Measurements from ENCODE around the gene ZER1. TPM values are rescaled to one million over a fixed set of nuclear protein-coding genes. Genes with fewer than 3 reads are reported as not detected.

The ZER1 gene
- total RNA-seq, 1 donor from 2014 or later, result 58.5 TPM

DNA sequence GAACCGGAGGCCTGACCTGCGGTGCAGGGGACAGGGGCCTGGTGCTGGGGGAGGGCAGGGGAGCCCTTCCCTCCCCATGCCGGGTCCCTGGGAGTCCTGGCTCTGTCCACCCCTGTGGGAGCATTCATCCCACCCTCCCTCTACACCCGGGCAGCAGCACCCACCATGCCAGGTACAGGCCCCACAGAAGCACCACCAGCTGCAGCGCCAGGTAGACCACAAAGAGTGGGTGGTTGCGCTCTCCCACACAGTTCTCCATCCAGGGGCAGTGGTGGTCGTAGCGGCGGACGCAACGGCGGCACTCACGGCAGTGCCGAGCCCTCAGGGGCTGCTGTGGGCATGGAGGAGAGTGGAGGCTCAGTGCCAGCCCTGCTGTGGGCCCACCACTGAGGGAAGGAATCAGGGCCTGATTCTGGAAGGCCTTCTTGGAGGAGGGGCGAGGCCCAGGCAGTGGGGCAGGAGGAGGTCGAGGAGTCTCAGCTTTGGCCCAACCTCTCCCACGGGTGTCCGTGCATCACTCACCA is 50.2 kb downstream of the ZER1 start:
- DNase-seq, result no peak
- intact Hi-C loops (cut with micrococcal nuclease), result no loop called here
- no peak for ATAC-seq

DNA sequence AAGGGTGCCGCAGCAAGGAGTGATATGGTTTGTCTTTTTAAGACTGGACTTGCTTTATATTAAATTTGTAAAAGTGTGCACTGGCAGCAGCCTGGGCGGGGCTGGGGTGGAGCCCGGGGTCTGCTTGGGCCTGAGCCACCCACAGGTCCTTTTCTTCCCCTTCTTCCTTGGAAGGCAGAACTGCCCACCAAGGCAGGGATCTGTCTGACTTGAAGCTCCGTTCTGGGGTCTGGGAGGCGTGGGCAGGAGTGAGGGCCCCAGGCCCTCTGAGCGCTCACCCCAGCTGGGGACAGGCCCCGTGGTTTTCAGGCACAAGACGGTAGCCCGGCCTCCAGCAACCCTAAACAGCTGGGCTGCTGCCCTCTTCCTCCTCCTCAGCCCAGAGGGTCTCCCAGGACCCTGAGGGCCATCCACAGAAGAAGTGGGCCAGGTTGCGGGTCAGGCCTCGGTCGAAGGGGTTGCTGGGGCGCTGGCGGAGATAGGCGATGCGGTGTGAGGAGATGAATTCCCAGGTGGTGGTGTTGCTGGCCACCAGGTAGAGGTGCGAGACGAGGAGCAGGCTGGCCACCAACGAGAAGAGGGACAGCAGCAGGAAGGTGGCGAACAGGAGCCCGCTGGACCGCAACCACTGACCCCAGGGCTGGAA is 50.8 kb downstream of the ZER1 start:
- intact Hi-C loops (cut with micrococcal nuclease), result no loop called here
- no peak for ATAC-seq
- DNase-seq, result no peak

DNA sequence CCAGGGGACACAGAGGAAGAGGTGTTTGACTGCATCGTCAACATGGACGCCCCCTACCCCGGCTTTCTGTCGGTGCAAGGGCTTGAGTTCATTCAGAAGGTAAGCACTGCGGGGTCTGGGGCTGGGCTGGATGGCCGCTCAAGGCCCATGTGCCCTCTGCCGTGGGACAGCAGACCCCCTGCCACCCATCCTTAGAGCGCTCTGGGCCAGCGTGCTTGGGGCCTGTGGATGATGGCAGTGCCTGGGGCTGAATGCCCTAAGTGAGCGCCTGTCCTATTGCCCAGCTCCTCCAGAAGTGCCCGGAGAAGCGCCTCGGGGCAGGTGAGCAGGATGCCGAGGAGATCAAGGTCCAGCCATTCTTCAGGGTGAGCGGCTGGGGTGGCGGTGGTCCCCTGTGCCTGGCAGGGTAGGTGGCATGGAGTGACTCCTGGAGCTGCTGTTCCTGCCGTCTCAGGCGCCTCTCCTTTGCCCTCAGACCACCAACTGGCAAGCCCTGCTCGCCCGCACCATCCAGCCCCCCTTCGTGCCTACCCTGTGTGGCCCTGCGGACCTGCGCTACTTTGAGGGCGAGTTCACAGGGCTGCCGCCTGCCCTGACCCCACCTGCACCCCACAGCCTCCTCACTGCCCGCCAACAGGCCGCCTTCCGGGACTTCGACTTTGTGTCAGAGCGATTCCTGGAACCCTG is 51.7 kb downstream of the ZER1 start:
- DNase-seq (no peak), ATAC-seq (no peak)
- intact Hi-C loops (cut with micrococcal nuclease), result no loop called here

DNA sequence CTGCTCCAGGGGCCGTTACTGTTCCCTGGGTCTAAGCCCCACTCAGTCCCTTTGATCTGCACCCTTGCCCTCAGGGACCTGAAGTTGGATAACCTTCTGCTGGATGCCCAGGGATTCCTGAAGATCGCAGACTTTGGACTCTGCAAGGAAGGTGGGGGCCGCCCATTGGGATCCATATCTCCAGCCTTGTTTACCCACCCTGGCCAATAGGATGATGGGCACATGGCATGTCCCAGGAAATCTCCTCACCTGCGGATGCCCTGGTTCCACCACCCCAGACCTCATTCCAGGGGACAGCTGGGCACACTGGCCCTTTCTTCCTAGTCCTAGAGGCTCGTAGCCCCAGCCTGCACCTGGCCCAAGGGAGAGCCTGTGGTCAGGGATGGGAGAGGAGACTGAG is 53.3 kb downstream of the ZER1 start:
- ATAC-seq (no peak), DNase-seq (no peak)
- intact Hi-C loops (cut with micrococcal nuclease), result no loop called here

- peak; percentile 10 for DNase-seq
- no peak for ATAC-seq
- intact Hi-C loops (cut with micrococcal nuclease), result no loop called here
These were observed 53.7 kb downstream of the ZER1 start for GRCh38 chr9:128718047-128718446.

GRCh38 chr9:128716581-128717254 is 55.0 kb downstream of the ZER1 start:
- intact Hi-C loops (cut with micrococcal nuclease), result no loop called here
- DNase-seq, result peak; percentile 20
- ATAC-seq, result no peak

- no peak for DNase-seq
- intact Hi-C loops (cut with micrococcal nuclease), result no loop called here
- no peak for ATAC-seq
These were observed 56.3 kb downstream of the ZER1 start for GRCh38 chr9:128715436-128715750.

DNA sequence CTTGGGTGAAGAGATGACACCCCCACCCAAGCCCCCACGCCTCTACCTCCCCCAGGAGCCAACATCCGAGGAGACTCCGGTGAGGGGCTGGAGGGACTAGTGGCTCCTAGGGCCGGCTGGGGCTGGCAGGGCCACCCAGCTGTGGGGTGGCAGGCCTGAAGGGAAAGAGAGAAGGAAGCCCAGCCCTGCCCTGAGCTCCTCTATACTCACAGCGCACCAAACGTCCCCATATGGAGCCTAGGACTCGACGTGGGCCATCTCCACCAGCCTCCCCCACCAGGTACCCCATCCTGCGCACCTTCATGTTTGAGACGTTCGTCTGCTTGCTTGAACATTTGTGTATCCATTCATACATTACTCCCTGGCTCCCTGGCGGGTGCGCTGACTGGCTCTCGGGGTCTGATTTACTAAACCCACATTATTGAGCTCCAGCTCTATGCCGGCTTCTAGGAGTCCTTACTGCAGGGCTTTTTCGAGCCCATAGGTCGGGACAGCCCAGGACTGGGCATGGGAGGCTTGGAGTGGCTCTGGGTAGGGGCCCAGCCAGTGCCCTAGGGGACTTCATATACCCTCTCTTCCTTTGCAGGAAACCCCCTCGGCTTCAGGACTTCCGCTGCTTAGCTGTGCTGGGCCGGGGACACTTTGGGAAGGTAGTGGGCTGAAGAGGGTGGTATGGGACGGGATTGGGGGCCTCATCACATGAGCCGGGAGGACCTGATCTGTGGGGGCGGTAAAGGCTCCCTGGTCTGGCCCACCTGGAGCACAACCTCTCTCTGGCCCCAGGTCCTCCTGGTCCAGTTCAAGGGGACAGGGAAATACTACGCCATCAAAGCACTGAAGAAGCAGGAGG is 56.9 kb downstream of the ZER1 start:
- ATAC-seq (no peak), DNase-seq (peak; percentile 15)
- intact Hi-C loops (cut with micrococcal nuclease), result no loop called here

GRCh38 chr9:128713941-128714573 is 57.7 kb downstream of the ZER1 start:
- intact Hi-C loops (cut with micrococcal nuclease), result no loop called here
- DNase-seq (peak; percentile 14), ATAC-seq (no peak)

GRCh38 chr9:128713411-128713780 is 58.3 kb downstream of the ZER1 start:
- intact Hi-C loops (cut with micrococcal nuclease), result no loop called here
- DNase-seq (peak; percentile 14), ATAC-seq (no peak)

- intact Hi-C loops (cut with micrococcal nuclease), result no loop called here
- peak; percentile 21 for DNase-seq
- no peak for ATAC-seq
These were observed 59.0 kb downstream of the ZER1 start for GRCh38 chr9:128712451-128713410.

DNA sequence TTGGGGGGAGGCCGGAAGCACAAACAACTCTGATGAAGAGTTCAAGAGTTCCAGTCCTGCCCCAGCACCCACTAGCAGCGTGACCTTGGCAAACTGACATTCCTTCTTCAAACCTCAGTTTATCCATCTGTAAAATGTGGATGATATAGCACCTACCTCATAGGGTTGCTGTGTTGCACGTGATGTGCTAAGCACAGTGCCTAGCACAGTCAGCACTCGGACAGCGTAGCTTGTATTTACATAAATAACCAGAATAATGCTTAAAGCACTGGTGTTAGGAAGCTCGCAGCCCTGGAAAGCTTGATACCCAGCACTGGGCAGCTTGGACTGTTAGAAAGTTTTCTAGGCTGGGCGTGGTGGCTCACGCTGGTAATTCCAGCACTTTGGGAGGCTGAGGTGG is 64.3 kb downstream of the ZER1 start:
- DNase-seq (peak; percentile 8), ATAC-seq (no peak)
- intact Hi-C loops (cut with micrococcal nuclease), result no loop called here

- no peak for ATAC-seq
- intact Hi-C loops (cut with micrococcal nuclease), result no loop called here
- DNase-seq, result peak; percentile 27
These were observed 64.9 kb downstream of the ZER1 start for GRCh38 chr9:128706671-128707381.

DNA sequence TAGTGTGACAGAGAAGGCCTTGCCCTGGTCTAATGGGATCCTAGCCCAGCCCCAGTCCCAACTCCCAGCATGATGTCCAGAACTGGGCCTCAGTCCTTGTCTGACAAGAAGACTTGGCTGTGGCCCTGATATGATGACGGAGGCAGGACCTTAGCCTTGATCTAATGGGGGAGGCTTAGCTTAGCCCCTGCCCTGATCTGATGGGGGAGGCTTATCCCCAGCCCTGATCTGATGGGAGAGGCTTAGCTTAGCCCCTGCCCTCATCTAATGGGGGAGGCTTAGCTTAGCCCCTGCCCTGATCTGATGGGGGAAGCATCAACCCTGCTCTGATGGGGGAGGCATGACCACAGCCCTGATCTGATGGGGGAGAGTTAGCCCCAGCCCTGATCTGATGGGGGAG is 65.7 kb downstream of the ZER1 start:
- intact Hi-C loops (cut with micrococcal nuclease), result no loop called here
- peak; percentile 0 for DNase-seq
- ATAC-seq, result no peak

GRCh38 chr9:128705051-128705965 is 66.4 kb downstream of the ZER1 start:
- intact Hi-C loops (cut with micrococcal nuclease), result no loop called here
- no peak for ATAC-seq
- peak; percentile 17 for DNase-seq

DNA sequence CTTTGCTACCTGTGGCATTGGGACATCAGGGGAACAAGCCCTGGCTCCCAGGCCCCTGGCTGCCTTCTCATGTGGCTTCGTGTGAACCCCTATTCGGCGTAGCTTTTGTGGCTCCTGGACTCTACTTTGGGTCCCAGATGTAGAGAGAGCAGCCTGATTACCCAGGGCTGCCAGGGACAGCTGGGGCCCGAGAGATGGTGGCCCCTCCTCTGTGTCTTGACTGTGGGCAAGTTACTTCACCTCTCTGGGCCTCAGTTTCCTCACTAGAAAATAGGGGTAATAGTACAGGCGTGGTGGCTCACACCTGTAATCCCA is 67.4 kb downstream of the ZER1 start:
- peak; percentile 17 for DNase-seq
- intact Hi-C loops (cut with micrococcal nuclease), result no loop called here
- no peak for ATAC-seq
